HCEC 1CT (cell line): Measurements from ENCODE around the gene ATG2B.
A peak's percentile ranks its signal among the peaks of the same experiment; 100 is the strongest.

Source experiments
- DNase-seq: peaks from one replicate; pipeline ENCODE4 v3.0.0-alpha.2; 2017

The ATG2B gene

GRCh38 chr14:96270565-96271420, 92.3 kb downstream of the ATG2B start:
- DNase-seq = no peak

- no peak for DNase-seq
These were observed 93.8 kb downstream of the ATG2B start for GRCh38 chr14:96269359-96269710.

GRCh38 chr14:96268431-96269358, 94.4 kb downstream of the ATG2B start:
- peak; percentile 95 for DNase-seq

- DNase-seq = peak; percentile 34
These were observed 95.2 kb downstream of the ATG2B start for GRCh38 chr14:96267916-96268315.

- peak; percentile 49 for DNase-seq
These were observed 95.8 kb downstream of the ATG2B start for GRCh38 chr14:96267336-96267735.

GRCh38 chr14:96265383-96266095, 97.6 kb downstream of the ATG2B start:
- DNase-seq = no peak

- peak; percentile 54 for DNase-seq
These were observed 98.3 kb downstream of the ATG2B start for GRCh38 chr14:96264853-96265252.

- no peak for DNase-seq
These were observed 99.0 kb downstream of the ATG2B start for GRCh38 chr14:96264200-96264553.

GRCh38 chr14:96263347-96264199, 99.6 kb downstream of the ATG2B start:
- no peak for DNase-seq

- DNase-seq = no peak
These were observed 101.1 kb downstream of the ATG2B start for GRCh38 chr14:96261772-96262655.

- no peak for DNase-seq
These were observed 102.1 kb downstream of the ATG2B start for GRCh38 chr14:96261053-96261452.

GRCh38 chr14:96260341-96260821, 102.8 kb downstream of the ATG2B start:
- DNase-seq = peak; percentile 84

- no peak for DNase-seq
These were observed 105.2 kb downstream of the ATG2B start for GRCh38 chr14:96257900-96258299.

GRCh38 chr14:96257056-96257455, 106.1 kb downstream of the ATG2B start:
- no peak for DNase-seq

- peak; percentile 78 for DNase-seq
These were observed 106.7 kb downstream of the ATG2B start for GRCh38 chr14:96256407-96256806.

GRCh38 chr14:96255501-96256366, 107.4 kb downstream of the ATG2B start, which contains the start of gene BDKRB1:
BDKRB1 (plus strand) TSS chr14:96256210; CDS start chr14:96263683, 7,473 bp downstream.
- peak; percentile 98 for DNase-seq

- no peak for DNase-seq
These were observed 108.5 kb downstream of the ATG2B start for GRCh38 chr14:96254687-96255086.

- peak; percentile 95 for DNase-seq
These were observed 110.1 kb downstream of the ATG2B start for GRCh38 chr14:96252999-96253539.

- no peak for DNase-seq
These were observed 110.7 kb downstream of the ATG2B start for GRCh38 chr14:96252323-96252998.
